ENCODE measurements around the gene LAMA3.
A peak's percentile ranks its signal among the peaks of the same experiment; 100 is the strongest.

Gene LAMA3

GRCh38 chr18:23883277-23883790, 194.1 kb downstream of the LAMA3 start:
- FAIRE-seq (no peak), DNase-seq (ENCODE audit: extremely low spot score, insufficient read length, low read depth) (no peak)

- FAIRE-seq (no peak), DNase-seq (ENCODE audit: extremely low spot score, insufficient read length, low read depth) (no peak)
Observed at GRCh38 chr18:23884681-23885375, 195.6 kb downstream of the LAMA3 start.

- DNase-seq (ENCODE audit: extremely low spot score, insufficient read length, low read depth) (no peak), FAIRE-seq (no peak)
Observed at GRCh38 chr18:23885750-23886149, 196.5 kb downstream of the LAMA3 start.

- DNase-seq (ENCODE audit: extremely low spot score, insufficient read length, low read depth) (no peak), FAIRE-seq (no peak)
Observed at GRCh38 chr18:23887035-23887434, 197.8 kb downstream of the LAMA3 start.

GRCh38 chr18:23887493-23887892, 198.2 kb downstream of the LAMA3 start:
- DNase-seq (ENCODE audit: extremely low spot score, insufficient read length, low read depth) (no peak), FAIRE-seq (no peak)

- DNase-seq (ENCODE audit: extremely low spot score, insufficient read length, low read depth) = no peak
- no peak for FAIRE-seq
Observed at GRCh38 chr18:23888881-23889280, 199.6 kb downstream of the LAMA3 start.

- FAIRE-seq (no peak), DNase-seq (ENCODE audit: extremely low spot score, insufficient read length, low read depth) (no peak)
Observed at GRCh38 chr18:23889907-23890306, 200.7 kb downstream of the LAMA3 start.

- no peak for FAIRE-seq
Observed at GRCh38 chr18:23890589-23890988, 201.3 kb downstream of the LAMA3 start.

GRCh38 chr18:23893653-23894052, 204.4 kb downstream of the LAMA3 start:
- DNase-seq (ENCODE audit: extremely low spot score, insufficient read length, low read depth) = no peak
- no peak for FAIRE-seq

More at GRCh38 chr18:23890589-23890988, 201.3 kb downstream of the LAMA3 start:
- no peak for DNase-seq (ENCODE audit: extremely low spot score, insufficient read length, low read depth)

- FAIRE-seq (no peak), DNase-seq (ENCODE audit: extremely low spot score, insufficient read length, low read depth) (no peak)
Observed at GRCh38 chr18:23894661-23895175, 205.5 kb downstream of the LAMA3 start.

- FAIRE-seq (no peak), DNase-seq (ENCODE audit: extremely low spot score, insufficient read length, low read depth) (no peak)
Observed at GRCh38 chr18:23897291-23897690, 208.0 kb downstream of the LAMA3 start.

- no peak for FAIRE-seq
- DNase-seq (ENCODE audit: extremely low spot score, insufficient read length, low read depth) = no peak
Observed at GRCh38 chr18:23897733-23898132, 208.5 kb downstream of the LAMA3 start.

GRCh38 chr18:23900994-23901393, 211.7 kb downstream of the LAMA3 start:
- DNase-seq (ENCODE audit: extremely low spot score, insufficient read length, low read depth) = no peak
- FAIRE-seq = no peak

- DNase-seq (ENCODE audit: extremely low spot score, insufficient read length, low read depth) = no peak
- FAIRE-seq = no peak
Observed at GRCh38 chr18:23902396-23902795, 213.1 kb downstream of the LAMA3 start.

- DNase-seq (ENCODE audit: extremely low spot score, insufficient read length, low read depth) (no peak), FAIRE-seq (no peak)
Observed at GRCh38 chr18:23903971-23904370, 214.7 kb downstream of the LAMA3 start.

- no peak for FAIRE-seq
- no peak for DNase-seq (ENCODE audit: extremely low spot score, insufficient read length, low read depth)
Observed at GRCh38 chr18:23906658-23907057, 217.4 kb downstream of the LAMA3 start.

GRCh38 chr18:23908827-23909226, 219.6 kb downstream of the LAMA3 start:
- FAIRE-seq (no peak), DNase-seq (ENCODE audit: extremely low spot score, insufficient read length, low read depth) (no peak)

- FAIRE-seq (no peak), DNase-seq (ENCODE audit: extremely low spot score, insufficient read length, low read depth) (no peak)
Observed at GRCh38 chr18:23910032-23910431, 220.8 kb downstream of the LAMA3 start.

GRCh38 chr18:23912356-23912755, 223.1 kb downstream of the LAMA3 start:
- FAIRE-seq = no peak
- DNase-seq (ENCODE audit: extremely low spot score, insufficient read length, low read depth) = no peak

- FAIRE-seq = no peak
Observed at GRCh38 chr18:23916338-23916737, 227.1 kb downstream of the LAMA3 start.

GRCh38 chr18:23918395-23919032, 229.3 kb downstream of the LAMA3 start:
- FAIRE-seq = peak; percentile 82

More at GRCh38 chr18:23916338-23916737, 227.1 kb downstream of the LAMA3 start:
- DNase-seq (ENCODE audit: extremely low spot score, insufficient read length, low read depth) = no peak

More at GRCh38 chr18:23918395-23919032, 229.3 kb downstream of the LAMA3 start:
- DNase-seq (ENCODE audit: extremely low spot score, insufficient read length, low read depth) = peak; percentile 52

All from GM18507 (cell line).